NCI-H510A (cell line): ENCODE results near the gene PDSS1.
"Not testable (repeated sequence)": the region's sequence is repeated elsewhere in the genome, so short reads cannot be mapped to it uniquely, and the experiment has no call there.

Experiments
- DNase-seq: peaks from one replicate; lab custom pipeline; 2025; lab: John Stamatoyannopoulos, UW

PDSS1 gene, protein sequence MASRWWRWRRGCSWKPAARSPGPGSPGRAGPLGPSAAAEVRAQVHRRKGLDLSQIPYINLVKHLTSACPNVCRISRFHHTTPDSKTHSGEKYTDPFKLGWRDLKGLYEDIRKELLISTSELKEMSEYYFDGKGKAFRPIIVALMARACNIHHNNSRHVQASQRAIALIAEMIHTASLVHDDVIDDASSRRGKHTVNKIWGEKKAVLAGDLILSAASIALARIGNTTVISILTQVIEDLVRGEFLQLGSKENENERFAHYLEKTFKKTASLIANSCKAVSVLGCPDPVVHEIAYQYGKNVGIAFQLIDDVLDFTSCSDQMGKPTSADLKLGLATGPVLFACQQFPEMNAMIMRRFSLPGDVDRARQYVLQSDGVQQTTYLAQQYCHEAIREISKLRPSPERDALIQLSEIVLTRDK

GRCh38 chr10:26697163-26697921 is at the start of gene PDSS1:
PDSS1 (plus strand) TSS chr10:26697701; CDS start chr10:26697712, 11 bp downstream.
- peak; percentile 42 for DNase-seq

- not testable (repeated sequence) for DNase-seq
Observed at GRCh38 chr10:26648245-26648636, 49.3 kb upstream of the PDSS1 start.

GRCh38 chr10:26650406-26650805 is 47.1 kb upstream of the PDSS1 start:
- no peak for DNase-seq

DNA sequence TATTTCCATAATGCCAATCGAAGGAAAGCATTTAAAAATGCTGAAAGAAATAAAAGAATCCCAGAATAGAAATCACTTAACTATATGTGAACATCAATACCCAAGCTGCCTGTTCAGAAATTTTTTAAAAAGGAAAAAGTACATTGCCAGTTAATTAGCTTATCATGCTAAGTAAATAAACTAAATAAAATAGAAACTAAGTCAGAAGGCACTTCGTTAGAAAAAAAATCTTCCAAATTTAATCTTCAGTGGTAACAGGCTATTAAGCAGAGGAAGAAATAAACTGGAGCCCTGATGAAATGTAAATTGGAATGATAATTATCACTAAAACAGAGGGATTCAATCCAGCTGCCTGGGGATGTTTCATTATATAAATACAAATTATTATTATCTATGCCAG is 46.0 kb upstream of the PDSS1 start:
- not testable (repeated sequence) for DNase-seq

DNA sequence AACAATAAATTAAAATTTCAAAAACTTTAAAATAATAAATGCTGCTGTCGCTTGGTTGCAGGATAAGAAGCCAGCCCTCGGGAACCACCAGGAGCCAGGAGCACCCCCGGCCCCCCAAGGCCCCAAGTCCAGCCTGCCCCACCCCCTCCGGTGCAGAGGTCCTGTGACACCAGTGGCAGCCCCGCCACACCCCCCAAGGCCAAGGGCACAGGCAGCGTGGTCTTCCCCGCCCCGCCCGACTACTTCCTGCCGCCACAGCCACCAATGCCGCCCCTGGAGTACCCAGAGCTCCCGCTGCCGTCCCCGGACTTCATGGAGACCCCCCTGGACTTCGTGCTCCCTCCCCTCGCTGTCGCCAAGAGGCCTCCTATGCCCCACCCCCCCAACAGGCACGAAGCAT is 44.5 kb upstream of the PDSS1 start:
- DNase-seq, result no peak

DNA sequence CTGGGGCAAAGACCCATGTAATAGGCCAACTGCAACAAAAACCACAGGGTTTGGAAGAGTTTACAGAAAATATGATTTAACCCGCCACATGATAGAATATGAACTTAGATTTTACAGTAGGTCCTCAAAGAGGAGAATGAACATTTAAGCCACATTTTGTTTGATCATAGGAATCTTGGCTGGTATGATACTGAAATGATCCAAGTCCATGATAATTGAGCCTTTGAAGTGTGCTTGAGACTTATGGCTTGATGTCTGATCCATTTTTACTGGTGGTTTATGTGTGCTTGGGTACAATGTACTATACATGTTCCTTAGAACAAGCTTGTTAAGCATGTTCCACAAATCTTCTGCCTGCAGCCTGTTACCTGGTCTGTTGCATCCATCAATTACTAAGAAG is 41.8 kb upstream of the PDSS1 start:
- DNase-seq, result no peak

DNA sequence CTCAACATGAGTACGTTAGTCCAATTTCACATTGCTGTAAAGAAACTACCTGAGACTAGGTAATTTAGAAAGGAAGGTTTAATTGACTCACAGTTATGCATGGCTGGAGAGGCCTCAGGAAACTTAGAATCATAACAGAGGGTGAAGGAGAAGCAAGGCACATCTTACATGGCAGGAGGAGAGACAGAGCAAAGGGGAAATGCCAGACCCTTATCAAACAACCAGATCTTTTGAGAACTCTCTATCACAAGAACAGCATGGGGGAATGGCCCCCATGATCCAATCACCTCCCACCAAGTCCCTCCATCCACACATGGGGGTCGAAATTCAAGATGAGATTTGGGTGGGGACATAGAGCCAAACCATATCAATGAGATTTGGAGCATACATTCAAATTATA is 34.6 kb upstream of the PDSS1 start:
- DNase-seq, result no peak

- DNase-seq, result no peak
Observed at GRCh38 chr10:26665080-26666048, 32.1 kb upstream of the PDSS1 start.

- DNase-seq, result no peak
Observed at GRCh38 chr10:26675873-26676257, 21.6 kb upstream of the PDSS1 start.

GRCh38 chr10:26679588-26679987 is 17.9 kb upstream of the PDSS1 start:
- no peak for DNase-seq

- DNase-seq, result no peak
Observed at GRCh38 chr10:26681076-26681475, 16.4 kb upstream of the PDSS1 start.

DNA sequence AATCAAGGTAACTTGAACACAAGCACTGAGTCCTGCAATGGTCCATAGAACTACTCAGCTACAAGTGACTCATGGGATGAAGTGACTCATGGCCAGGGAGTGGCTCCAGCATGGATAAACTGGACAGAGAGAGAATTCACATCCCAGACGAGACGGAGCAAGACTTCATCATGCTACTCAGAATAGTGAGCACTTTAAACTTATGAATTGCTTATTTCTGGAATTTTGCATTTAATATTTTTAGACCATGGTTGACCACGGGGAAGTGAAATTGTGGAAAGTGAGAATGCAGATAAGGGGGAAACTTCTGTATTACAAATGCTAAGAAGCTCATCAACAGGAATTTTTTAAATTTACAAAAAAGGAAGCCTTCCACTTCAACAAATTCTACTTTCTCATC is 15.5 kb upstream of the PDSS1 start:
- DNase-seq, result not testable (repeated sequence)

DNA sequence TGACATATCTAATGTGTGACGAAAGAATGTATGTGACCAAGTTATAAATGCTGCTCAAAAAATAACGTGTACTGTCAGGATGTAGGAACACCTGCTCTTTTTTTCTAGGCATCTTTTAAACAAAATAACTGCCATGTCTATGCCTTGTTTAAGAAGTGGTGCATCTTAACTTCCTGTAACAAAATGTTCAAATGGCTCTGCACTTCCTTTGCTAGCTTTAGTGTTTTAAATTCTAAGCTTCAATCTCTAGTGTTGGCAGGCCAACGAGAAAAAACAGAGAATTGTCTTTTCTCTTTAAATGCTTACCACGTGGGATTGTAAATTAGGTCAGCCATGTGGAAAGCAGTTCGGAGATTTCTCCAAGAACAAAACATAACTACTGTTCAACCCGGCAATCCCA is 14.6 kb upstream of the PDSS1 start:
- no peak for DNase-seq

DNA sequence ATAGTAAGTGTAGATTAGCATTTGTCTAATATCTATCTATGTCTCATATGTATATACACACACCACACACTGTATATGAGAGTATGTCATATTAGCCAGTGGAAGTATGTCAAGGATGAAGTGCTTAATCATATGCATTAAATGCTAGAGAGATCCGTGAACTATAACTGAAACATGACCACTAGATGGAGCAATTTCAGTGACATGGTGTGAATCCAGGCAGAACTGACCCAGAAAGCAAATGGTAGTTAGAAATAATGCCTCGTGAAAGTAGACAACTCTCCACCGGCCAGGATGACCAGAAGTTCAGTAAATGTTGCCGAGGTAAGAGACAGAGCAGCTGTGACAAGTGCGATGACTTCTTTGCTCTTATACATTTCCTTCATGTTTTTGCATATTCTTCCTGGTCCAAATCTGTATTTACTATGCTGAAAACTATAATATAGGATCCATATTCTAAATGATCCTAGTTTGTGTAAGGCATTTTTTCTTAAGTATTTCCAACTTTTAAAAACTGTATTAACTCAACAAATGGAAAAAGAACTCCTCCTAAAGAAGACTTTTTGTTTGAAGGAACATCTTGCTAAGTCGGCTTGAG is 12.7 kb upstream of the PDSS1 start:
- not testable (repeated sequence) for DNase-seq

DNA sequence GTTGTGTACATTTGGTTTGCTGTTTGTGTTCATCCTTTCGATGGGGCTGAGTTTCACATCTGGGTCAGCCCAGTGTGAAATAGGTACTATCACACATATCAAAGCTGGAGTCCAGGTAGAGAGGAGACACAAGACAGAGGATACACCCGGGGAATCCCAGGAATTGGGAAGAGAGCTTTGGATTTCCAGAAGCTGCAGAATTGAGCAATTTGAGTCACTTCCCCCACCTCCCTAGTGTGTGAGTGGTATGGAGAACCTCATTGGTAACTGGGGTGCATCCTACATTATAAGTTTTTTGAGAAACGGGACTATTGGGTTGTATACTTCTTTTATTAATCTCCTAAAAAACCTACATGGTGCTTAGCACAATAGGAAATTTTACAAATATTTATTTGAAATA is 12.1 kb upstream of the PDSS1 start:
- no peak for DNase-seq

DNA sequence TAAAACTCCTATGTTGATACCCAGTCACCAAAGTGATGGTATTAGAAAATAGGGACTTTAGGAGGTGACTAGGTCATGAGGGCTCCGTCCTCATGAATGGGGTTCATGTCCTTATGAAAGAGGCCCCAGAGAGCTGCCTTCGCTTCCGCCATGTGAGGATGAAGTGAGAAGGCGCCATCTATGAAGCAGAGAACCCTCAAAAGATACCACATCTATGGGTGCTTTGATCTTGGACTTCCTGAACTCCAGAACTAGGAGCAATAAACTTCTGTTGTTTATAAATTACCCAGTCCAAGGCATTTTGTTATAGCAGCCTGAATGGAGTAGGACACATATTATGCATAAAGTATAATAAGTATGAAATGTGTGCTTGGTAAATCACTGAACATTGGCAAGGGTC is 8.1 kb upstream of the PDSS1 start:
- DNase-seq, result no peak

GRCh38 chr10:26690731-26691475 is 6.6 kb upstream of the PDSS1 start:
- DNase-seq, result no peak

GRCh38 chr10:26694536-26694935 is 3.0 kb upstream of the PDSS1 start:
- not testable (repeated sequence) for DNase-seq

DNA sequence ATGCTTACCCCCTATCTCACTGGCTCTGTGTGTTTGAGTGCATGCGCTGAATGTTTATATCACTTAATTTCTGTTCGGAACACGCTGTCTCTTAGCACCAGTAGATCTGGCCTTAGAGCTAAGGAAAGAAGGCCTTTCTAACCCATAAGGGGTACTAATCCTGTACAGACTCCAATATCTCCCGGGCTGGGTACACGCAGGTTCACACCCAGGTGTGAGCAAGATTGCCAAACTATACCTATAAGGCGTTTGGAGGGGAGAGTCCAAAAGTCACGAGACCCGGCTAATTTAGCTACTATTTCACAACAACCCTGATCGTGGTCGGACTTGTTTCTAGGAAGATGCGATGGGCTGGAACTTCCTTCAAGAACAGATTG is 727 bp upstream of the PDSS1 start:
- DNase-seq, result no peak

DNA sequence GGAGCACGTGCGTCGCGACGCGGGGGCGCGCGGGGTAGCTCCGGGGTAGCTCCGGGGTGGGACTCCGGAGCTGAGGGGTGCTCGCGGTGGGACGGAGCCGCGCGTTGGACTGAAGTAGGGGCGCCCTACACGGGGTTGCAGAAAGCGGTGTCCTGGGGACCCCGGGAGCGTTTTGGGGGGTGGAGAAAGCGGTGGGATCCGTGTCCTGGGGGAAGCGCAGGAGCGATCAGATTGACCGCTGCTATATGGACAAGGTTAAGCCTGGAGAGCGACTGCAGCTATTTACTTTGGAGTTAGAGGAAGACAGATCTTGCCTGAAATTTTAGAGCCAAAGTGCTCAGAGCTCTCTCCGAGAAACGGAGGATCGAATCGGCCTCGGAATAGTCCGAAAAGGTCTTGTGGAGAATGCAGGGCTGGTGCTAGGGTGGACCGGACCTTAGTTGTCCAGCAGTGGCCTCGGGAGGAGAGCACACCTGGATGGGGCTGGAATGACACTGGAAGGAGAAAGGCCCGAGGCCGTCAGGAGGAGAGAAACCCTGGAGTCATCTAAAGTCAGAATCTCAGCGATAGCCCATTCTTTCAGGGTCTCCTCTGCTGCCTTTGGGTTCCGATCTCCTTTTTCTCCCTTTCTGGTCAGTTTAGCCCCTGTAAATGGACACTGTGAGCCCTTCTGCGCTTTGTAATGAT is 564 bp downstream of the PDSS1 start:
- no peak for DNase-seq

- no peak for DNase-seq
Observed at GRCh38 chr10:26698909-26699308, 1.4 kb downstream of the PDSS1 start.
